Duodenal mucosa (tissue), 2 donors: ENCODE results near the gene RGPD3.
"Not testable (repeated sequence)": the region's sequence is repeated elsewhere in the genome, so short reads cannot be mapped to it uniquely, and the experiment has no call there.

Source experiments
- H3K27ac ChIP-seq: one replicate; pipeline ENCODE4 v1.7.0; 2013; ENCODE audit warnings: low read depth, low read length
- H3K27me3 ChIP-seq, 2 donors: one replicate each; pipeline ENCODE4 v1.7.0; 2013; ENCODE audit warnings: low read length in 2 of 2, control low read depth in 1 of 2; ENCODE audit not compliant: insufficient read depth in 2 of 2, control insufficient read depth in 1 of 2
- H3K36me3 ChIP-seq, 2 donors: one replicate each; pipeline ENCODE4 v1.7.0; 2013; ENCODE audit warnings: low read length in 2 of 2, control low read depth in 1 of 2; ENCODE audit not compliant: insufficient read depth in 2 of 2, control insufficient read depth in 1 of 2
- H3K4me1 ChIP-seq, 2 donors: one replicate each; pipeline ENCODE4 v1.7.0; 2013; ENCODE audit warnings: low read length in 2 of 2, control low read depth in 1 of 2; ENCODE audit not compliant: insufficient read depth in 2 of 2, control insufficient read depth in 1 of 2
- H3K4me3 ChIP-seq, 2 donors: one replicate each; pipeline ENCODE4 v1.7.0; 2013; ENCODE audit warnings: low read length in 2 of 2, low read depth in 1 of 2
- H3K9ac ChIP-seq, 2 donors: one replicate each; pipeline ENCODE4 v1.7.0; 2013; ENCODE audit warnings: low read length in 2 of 2, low read depth in 1 of 2
- H3K9me3 ChIP-seq, 2 donors: one replicate each; pipeline ENCODE4 v1.7.0; 2013; ENCODE audit warnings: low read length in 2 of 2, control low read depth in 1 of 2; ENCODE audit not compliant: control insufficient read depth in 1 of 2

RGPD3 gene

DNA sequence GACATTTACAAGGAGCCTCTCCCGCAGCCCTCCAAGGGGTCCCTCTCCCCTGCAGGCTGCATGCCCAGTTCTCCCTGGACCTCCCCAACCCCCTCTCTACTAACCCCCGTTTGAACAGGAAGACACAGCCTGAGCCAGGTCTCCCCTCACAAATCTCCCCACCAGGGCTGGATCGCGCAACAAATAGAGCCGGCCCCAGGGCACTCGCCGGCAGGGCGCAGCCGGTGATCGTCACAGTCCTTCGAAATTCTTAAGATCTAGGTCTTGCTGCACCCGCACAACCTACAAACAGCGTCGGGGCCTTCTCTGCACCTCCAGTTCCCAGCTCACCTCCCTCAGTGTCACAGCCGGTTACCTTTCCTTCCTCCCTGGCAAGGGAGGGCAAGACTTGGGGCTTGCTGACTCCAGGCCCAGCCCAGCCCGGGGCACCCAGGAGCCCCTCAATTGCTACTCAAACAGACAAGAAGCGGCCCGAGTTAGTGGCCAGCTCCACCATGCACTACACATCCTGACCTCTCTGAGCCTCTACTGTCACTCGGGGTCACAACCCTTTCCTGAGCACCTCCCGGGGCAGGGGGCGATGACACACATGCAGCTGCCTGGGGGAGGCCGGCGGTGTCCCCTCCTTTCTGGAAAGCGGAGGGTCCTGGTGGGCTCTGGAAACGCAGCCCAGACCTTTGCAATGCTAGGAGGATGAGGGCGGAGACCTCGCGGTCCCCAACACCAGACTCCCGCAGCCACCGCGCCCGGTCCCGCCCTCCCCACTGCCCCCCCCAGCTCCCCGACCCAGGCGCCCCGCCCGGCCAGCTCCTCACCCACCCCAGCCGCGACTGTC, 18.6 kb upstream of the RGPD3 start, which contains the start of gene CD8B2:
TSS of gene CD8B2 (plus strand) at position 814 of the 835 bp plus-strand sequence. CDS start 63 bp downstream, outside the sequence.
- not testable (repeated sequence) for H3K4me1 ChIP-seq, H3K27me3 ChIP-seq, H3K27ac ChIP-seq, H3K36me3 ChIP-seq, H3K4me3 ChIP-seq, H3K9me3 ChIP-seq, H3K9ac ChIP-seq

DNA sequence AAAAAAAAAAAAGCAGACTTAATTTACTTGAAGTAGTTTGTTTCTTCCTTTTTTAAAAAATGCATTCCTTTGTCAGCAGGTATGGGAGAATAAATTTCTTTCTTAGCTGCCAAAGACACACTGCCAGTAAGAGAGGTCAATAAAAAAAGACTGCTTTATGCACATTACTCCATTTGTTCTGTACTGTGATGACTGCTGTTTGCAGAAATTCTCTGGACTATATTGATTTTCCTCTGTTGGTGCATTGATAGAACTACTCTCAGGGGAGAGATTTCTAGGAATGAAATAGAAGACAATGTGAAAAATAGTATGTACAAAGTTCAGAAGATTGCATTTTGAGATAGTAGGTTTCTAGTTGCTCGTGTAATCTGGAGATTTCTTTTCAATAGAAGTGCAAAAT, 11.3 kb upstream of the RGPD3 start:
- H3K36me3 ChIP-seq, H3K4me3 ChIP-seq, H3K27me3 ChIP-seq, H3K9me3 ChIP-seq, H3K27ac ChIP-seq, H3K9ac ChIP-seq, H3K4me1 ChIP-seq: not testable (repeated sequence)

DNA sequence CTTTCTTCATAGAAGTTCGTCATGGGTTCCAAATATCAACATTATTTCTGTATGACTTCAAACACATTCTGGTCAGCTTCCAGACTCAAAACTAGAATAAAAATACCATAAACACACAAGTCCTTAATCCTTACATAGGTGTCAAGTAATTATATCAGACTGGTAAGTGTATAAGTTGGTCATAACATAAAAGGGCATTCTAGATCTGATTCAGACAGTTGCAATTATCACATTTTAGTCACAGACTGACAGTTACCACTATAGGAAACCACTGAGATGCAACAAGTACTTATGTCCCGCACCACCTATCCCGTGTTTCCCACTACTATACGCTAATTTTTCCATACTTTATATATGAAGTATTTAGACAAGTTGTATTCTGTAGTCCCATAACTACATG, 9.4 kb upstream of the RGPD3 start:
- not testable (repeated sequence) for H3K9ac ChIP-seq, H3K27me3 ChIP-seq, H3K4me1 ChIP-seq, H3K4me3 ChIP-seq, H3K9me3 ChIP-seq, H3K27ac ChIP-seq, H3K36me3 ChIP-seq

DNA sequence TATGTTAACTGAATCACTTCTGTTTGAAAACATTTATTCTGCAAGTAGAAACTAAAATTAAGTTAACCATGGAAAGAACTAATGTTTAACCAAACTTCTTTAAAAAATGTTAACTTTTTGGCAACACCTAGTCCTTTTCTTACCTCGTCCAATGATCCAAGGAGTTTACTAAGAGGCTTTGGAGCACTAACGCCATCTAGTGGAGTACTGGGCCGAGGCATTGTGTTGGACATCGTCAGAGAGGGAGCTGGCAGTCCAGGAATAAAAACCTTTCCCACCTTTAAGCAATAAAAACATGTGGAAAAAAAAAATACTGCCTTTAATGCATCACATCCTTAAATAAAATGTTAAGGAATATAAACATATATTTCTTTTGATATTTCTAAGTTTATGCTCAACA, 2.4 kb upstream of the RGPD3 start:
- not testable (repeated sequence) for H3K36me3 ChIP-seq, H3K9ac ChIP-seq, H3K4me1 ChIP-seq, H3K4me3 ChIP-seq, H3K27me3 ChIP-seq, H3K9me3 ChIP-seq, H3K27ac ChIP-seq

DNA sequence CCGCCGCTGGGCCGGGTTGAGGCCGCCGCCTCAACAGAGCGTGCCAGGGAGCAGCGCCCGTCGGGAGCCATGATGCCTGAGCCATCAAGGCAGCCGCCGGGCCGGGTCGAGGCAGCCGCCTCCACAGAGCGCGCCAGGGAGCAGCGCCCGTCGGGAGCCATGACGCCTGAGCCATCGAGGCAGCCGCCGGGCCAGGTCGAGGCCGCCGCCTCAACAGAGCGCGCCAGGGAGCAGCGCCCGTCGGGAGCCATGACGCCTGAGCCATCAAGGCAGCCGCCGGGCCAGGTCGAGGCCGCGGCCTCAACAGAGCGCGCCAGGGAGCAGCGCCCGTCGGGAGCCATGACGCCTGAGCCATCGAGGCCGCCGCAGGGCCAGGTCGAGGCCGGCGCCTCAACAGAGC, 697 bp downstream of the RGPD3 start:
- not testable (repeated sequence) for H3K36me3 ChIP-seq, H3K4me1 ChIP-seq, H3K9ac ChIP-seq, H3K27ac ChIP-seq, H3K4me3 ChIP-seq, H3K9me3 ChIP-seq, H3K27me3 ChIP-seq

DNA sequence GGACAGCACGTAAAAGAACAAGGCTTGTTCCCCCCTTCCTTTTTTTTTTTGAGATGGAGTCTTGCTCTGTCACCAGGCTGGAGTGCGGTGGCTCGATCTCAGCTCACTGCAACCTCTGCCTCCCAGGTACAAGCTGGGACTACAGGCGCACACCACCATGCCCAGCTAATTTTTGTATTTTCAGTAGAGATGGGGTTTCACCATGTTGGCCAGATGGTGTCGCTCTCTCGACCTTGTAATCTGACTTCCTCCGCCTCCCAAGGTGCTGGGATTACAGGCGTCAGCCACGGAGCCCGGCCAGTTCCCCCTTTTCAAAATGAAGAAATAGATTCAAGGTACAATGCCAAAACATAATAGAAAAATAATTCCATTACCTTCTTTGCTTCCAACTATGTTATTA, 6.3 kb downstream of the RGPD3 start:
- H3K27ac ChIP-seq, H3K27me3 ChIP-seq, H3K4me3 ChIP-seq, H3K9me3 ChIP-seq, H3K4me1 ChIP-seq, H3K36me3 ChIP-seq, H3K9ac ChIP-seq: not testable (repeated sequence)

DNA sequence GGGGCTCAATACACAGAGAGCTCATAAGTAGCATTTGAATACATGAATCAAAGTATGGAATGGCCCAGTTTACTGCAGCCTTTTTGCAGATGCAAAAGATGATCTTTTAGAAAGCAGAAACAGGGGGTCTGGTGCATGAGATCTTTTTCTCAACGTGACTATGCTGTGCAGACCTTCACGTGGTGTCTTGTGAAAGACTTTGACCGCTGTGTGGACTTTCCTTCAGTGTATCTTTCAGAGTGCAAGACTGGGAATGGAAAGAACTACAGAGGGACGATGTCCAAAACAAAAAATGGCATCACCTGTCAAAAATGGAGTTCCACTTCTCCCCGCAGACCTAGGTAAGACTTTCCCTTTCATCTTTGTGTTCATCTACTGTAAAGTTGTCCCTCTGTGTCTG, 77.5 kb downstream of the RGPD3 start:
- not testable (repeated sequence) for H3K36me3 ChIP-seq, H3K27ac ChIP-seq, H3K9ac ChIP-seq, H3K4me3 ChIP-seq, H3K4me1 ChIP-seq, H3K27me3 ChIP-seq, H3K9me3 ChIP-seq

DNA sequence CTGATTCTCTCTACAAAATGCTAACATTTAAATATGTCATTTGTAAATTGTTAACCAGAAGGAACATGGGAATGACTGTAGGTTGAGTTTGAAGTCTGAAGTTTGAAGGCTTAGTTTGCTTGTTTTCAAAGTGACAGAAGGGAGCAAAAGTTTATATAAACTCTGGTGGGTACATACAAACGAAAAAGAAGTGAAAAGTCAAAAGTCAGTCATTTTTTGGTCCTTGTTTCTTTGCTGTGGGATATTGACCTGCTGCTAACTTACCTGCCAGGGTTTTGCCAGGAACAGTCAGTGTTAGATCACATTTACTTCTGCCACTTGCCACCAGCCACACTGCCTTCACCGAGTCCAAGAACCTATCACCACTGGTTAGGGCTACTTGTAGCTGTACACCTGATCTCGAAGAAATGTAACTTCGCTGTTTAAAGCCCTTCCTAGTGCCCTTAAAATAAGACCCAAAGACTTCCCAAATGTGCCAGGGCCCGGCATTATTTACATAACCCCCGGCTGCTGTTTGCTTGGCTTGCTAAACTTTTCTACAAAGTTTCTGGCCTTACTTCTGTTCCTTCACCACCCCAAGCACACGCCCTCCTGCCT, 79.3 kb downstream of the RGPD3 start:
- H3K4me3 ChIP-seq, H3K36me3 ChIP-seq, H3K9ac ChIP-seq, H3K27ac ChIP-seq, H3K4me1 ChIP-seq, H3K9me3 ChIP-seq, H3K27me3 ChIP-seq: not testable (repeated sequence)

DNA sequence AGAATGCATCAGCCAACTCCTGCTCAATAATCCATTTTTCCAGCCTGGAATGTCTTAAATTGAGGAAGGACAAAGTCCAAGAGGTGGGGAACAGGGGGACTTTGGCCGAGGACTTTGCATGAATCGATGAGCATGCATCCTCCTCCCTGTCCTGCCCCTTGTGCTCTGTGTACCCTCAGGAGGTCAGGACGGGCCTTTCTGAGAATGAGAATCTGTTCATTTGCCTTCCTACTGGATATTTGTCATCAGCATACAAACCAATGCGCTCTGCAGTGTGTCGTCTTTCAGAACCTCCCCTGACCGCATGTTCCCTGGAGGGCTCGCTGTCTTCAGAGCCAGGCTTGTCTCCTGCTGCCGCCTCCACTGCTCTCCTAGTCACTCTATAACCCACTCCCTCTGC, 83.7 kb downstream of the RGPD3 start:
- not testable (repeated sequence) for H3K9ac ChIP-seq, H3K27ac ChIP-seq, H3K4me3 ChIP-seq, H3K9me3 ChIP-seq, H3K27me3 ChIP-seq, H3K36me3 ChIP-seq, H3K4me1 ChIP-seq

DNA sequence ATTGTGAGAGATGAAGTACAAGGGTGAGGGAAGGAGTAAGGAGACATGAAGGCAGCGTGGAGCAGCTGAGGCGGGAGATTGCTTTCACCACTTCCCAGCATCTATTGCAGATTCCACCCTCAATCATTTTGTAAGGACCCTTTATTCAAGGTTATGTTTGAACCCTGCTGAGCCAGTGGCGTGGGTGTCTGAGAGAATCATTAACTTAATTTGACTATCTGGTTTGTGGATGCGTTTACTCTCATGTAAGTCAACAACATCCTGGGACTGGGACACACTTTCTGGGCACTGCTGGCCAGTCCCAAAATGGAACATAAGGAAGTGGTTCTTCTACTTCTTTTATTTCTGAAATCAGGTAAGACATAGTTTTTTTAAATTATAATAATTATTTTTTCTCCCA, 86.3 kb downstream of the RGPD3 start:
- H3K27me3 ChIP-seq, H3K9ac ChIP-seq, H3K4me3 ChIP-seq, H3K36me3 ChIP-seq, H3K27ac ChIP-seq, H3K4me1 ChIP-seq, H3K9me3 ChIP-seq: not testable (repeated sequence)
